H9 (cell line): ENCODE results near the gene ERCC6L. TPM values are rescaled to one million over a fixed set of nuclear protein-coding genes. Genes with fewer than 3 reads are reported as not detected.

Experiments
- DNase-seq: peaks from one replicate; pipeline ENCODE4 v3.0.0-alpha.2; 2017
- H2AFZ ChIP-seq: one replicate; pipeline ENCODE4 v1.6.1; 2013; ENCODE audit warnings: mild to moderate bottlenecking, low read length, control low read depth, moderate library complexity
- H2AK5ac ChIP-seq: 2 replicates; pipeline ENCODE4 v1.6.1; 2013; ENCODE audit warnings: low read length, control low read depth, mixed read lengths; ENCODE audit not compliant: insufficient read length
- H2BK120ac ChIP-seq: one replicate; pipeline ENCODE4 v1.6.1; 2013; ENCODE audit warnings: low read depth, mild to moderate bottlenecking, low read length, control low read depth, inconsistent platforms; ENCODE audit not compliant: poor library complexity, severe bottlenecking
- H2BK12ac ChIP-seq: 2 replicates; pipeline ENCODE4 v1.6.1; 2013; ENCODE audit warnings: low read length, control low read depth, mixed read lengths, low read depth; ENCODE audit not compliant: insufficient read length
- H2BK15ac ChIP-seq: 2 replicates; pipeline ENCODE4 v1.6.1; 2013; ENCODE audit warnings: low read depth, low read length, control low read depth
- H2BK20ac ChIP-seq: one replicate; pipeline ENCODE4 v1.6.1; 2013; ENCODE audit warnings: low read depth, mild to moderate bottlenecking, low read length, control low read depth, inconsistent platforms; ENCODE audit not compliant: poor library complexity, severe bottlenecking
- H2BK5ac ChIP-seq: 2 replicates; pipeline ENCODE4 v1.6.1; 2013; ENCODE audit warnings: low read length, control low read depth, mixed read lengths; ENCODE audit not compliant: insufficient read length
- H3K14ac ChIP-seq: 2 replicates; pipeline ENCODE4 v1.6.1; 2013; ENCODE audit warnings: low read length, control low read depth; ENCODE audit not compliant: insufficient read depth
- H3K18ac ChIP-seq: 2 replicates; pipeline ENCODE4 v1.6.1; 2013; ENCODE audit warnings: low read depth, mild to moderate bottlenecking, mixed read lengths, low read length, control low read depth; ENCODE audit not compliant: insufficient read length
- H3K23ac ChIP-seq: 2 replicates; pipeline ENCODE4 v1.6.1; 2013; ENCODE audit warnings: low read length, control low read depth, mixed read lengths, low read depth; ENCODE audit not compliant: insufficient read length
- H3K23me2 ChIP-seq: 2 replicates; pipeline ENCODE4 v1.6.1; 2013; ENCODE audit warnings: low read depth, mild to moderate bottlenecking, mixed read lengths, low read length, control low read depth; ENCODE audit not compliant: insufficient read length, poor library complexity, severe bottlenecking
- H3K27ac ChIP-seq: 2 replicates; pipeline ENCODE4 v1.5.1; 2013; ENCODE audit warnings: low read length, control low read depth, mixed read lengths, low read depth; ENCODE audit not compliant: insufficient read length
- H3K27me3 ChIP-seq: 2 replicates; pipeline ENCODE4 v1.6.1; 2013; ENCODE audit warnings: low read length, control low read depth, inconsistent platforms; ENCODE audit not compliant: insufficient read depth
- H3K4ac ChIP-seq: 2 replicates; pipeline ENCODE4 v1.6.1; 2013; ENCODE audit warnings: low read depth, mild to moderate bottlenecking, control low read depth, inconsistent platforms, low read length, moderate library complexity
- H3K4me1 ChIP-seq: 2 replicates; pipeline ENCODE4 v1.6.1; 2013; ENCODE audit warnings: low read length, control low read depth, inconsistent platforms; ENCODE audit not compliant: insufficient read depth
- H3K4me2 ChIP-seq: 2 replicates; pipeline ENCODE4 v1.6.1; 2013; ENCODE audit warnings: low read length, control low read depth, mixed read lengths; ENCODE audit not compliant: insufficient read length, insufficient read depth
- H3K56ac ChIP-seq: 2 replicates; pipeline ENCODE4 v1.6.1; 2013; ENCODE audit warnings: low read depth, mild to moderate bottlenecking, mixed read lengths, low read length, control low read depth; ENCODE audit not compliant: insufficient read length
- H3K79me1 ChIP-seq: 2 replicates; pipeline ENCODE4 v1.6.1; 2013; ENCODE audit warnings: low read depth, mild to moderate bottlenecking, moderate library complexity, low read length, control low read depth, inconsistent platforms; ENCODE audit not compliant: insufficient read depth, poor library complexity, severe bottlenecking
- H3K79me2 ChIP-seq: 2 replicates; pipeline ENCODE4 v1.6.1; 2013; ENCODE audit warnings: low read length, control low read depth, inconsistent platforms; ENCODE audit not compliant: insufficient read depth
- H3K9ac ChIP-seq: 2 replicates; pipeline ENCODE4 v1.6.1; 2013; ENCODE audit warnings: low read length, control low read depth, mixed read lengths; ENCODE audit not compliant: insufficient read length; ENCODE audit errors: extremely low read depth
- H3K9me3 ChIP-seq: one replicate; pipeline ENCODE4 v1.6.1; 2013; ENCODE audit warnings: low read depth, low read length, inconsistent platforms; ENCODE audit not compliant: control insufficient read depth
- H3T11ph ChIP-seq: one replicate; pipeline ENCODE4 v1.6.1; 2013; ENCODE audit warnings: mild to moderate bottlenecking, low read length, control low read depth, inconsistent platforms
- H4K20me1 ChIP-seq: one replicate; pipeline ENCODE4 v1.6.1; 2013; ENCODE audit not compliant: control insufficient read depth, insufficient read length, insufficient read depth
- H4K5ac ChIP-seq: 2 replicates; pipeline ENCODE4 v1.6.1; 2013; ENCODE audit warnings: low read depth, mild to moderate bottlenecking, mixed read lengths, low read length, control low read depth; ENCODE audit not compliant: insufficient read length
- H4K8ac ChIP-seq: replicated peaks from 2 replicates; pipeline ENCODE4 v1.6.1; 2013; ENCODE audit warnings: low read length, control low read depth, mixed read lengths, low read depth; ENCODE audit not compliant: insufficient read length
- H4K91ac ChIP-seq: 2 replicates; pipeline ENCODE4 v1.6.1; 2013; ENCODE audit warnings: low read depth, mild to moderate bottlenecking, moderate library complexity, mixed read lengths, low read length, control low read depth; ENCODE audit not compliant: insufficient read length
- H3K27ac Mint-ChIP-seq, 3 experiments: 2 replicates in 2 of 3; 3 replicates in 1 of 3; pipeline ENCODE4 v1.8.0; 2020 to 2021; ENCODE audit warnings: mixed read lengths in 3 of 3, mild to moderate bottlenecking in 1 of 3, moderate library complexity in 1 of 3
- H3K27me3 Mint-ChIP-seq: 2 replicates; pipeline ENCODE4 v1.8.0; 2021; ENCODE audit warnings: low read depth, mild to moderate bottlenecking, moderate library complexity, mixed read lengths
- H3K36me3 Mint-ChIP-seq, 3 experiments: 2 replicates in 2 of 3; 3 replicates in 1 of 3; pipeline ENCODE4 v1.8.0; 2020 to 2021; ENCODE audit warnings: low read depth in 3 of 3, mixed read lengths in 3 of 3; ENCODE audit not compliant: insufficient read depth in 1 of 3
- H3K4me1 Mint-ChIP-seq, 2 experiments: 2 replicates each; pipeline ENCODE4 v1.8.0; 2020; ENCODE audit warnings: mixed read lengths in 2 of 2
- H3K4me3 Mint-ChIP-seq, 2 experiments: 2 replicates in 1 of 2; 3 replicates in 1 of 2; pipeline ENCODE4 v1.8.0; 2020 to 2021; ENCODE audit warnings: mild to moderate bottlenecking in 2 of 2, mixed read lengths in 2 of 2, moderate library complexity in 1 of 2
- H3K9me3 Mint-ChIP-seq, 2 experiments: 2 replicates in 1 of 2; 3 replicates in 1 of 2; pipeline ENCODE4 v1.8.0; 2020; ENCODE audit warnings: mild to moderate bottlenecking in 2 of 2, mixed read lengths in 2 of 2, moderate library complexity in 1 of 2
- WGBS: extraction: QIAGEN DNeasy Blood & Tissue Kit; methylation state at CpG from one replicate; pipeline ENCODE4 v1.1.7; 2013; ENCODE audit warnings: missing lambda C conversion rate, low lambda C conversion rate, mixed read lengths; ENCODE audit not compliant: insufficient read length; ENCODE audit errors: extremely low coverage; 5-methylcytosine and 5-hydroxymethylcytosine counted together
- total RNA-seq: library from RNA; stranded (reverse); gene quantifications from 2 replicates; pipeline ENCODE4 v1.2.1, GENCODE V29; 2021
- TF ChIP-seq, protein P1 (sequence below): fragments of 200-600 bp; sonication (generic); conservative IDR thresholded peaks from 3 replicates; pipeline ENCODE4 v1.8.0; 2021; ENCODE audit warnings: antibody characterized with exemption, mild to moderate bottlenecking

ERCC6L gene
- total RNA-seq, 1 experiment from 2014 or later, result 18.1 TPM

- Histone ChIP-seq H3K79me2 (peaks cover 4% of the 10 kb centered on the region; the same call in 1 of the 2 replicates), H2AFZ (no peak overlapping the region), H2BK15ac (no peak overlapping the region), H3K4me1 (peaks cover 2% of the 10 kb centered on the region; the same call in 1 of the 2 replicates), H3T11ph (no peak overlapping the region), H4K8ac (no peak overlapping the region), H4K91ac (no peak overlapping the region), H3K27ac (no peak overlapping the region), H2BK120ac (no peak overlapping the region), H3K14ac (no peak overlapping the region), H3K56ac (no peak overlapping the region), H2BK12ac (no peak overlapping the region), H3K4me2 (no peak overlapping the region), H3K79me1 (peaks cover 5% of the 10 kb centered on the region), H2AK5ac (no peak overlapping the region), H4K20me1 (no peaks in the 10 kb centered on the region), H2BK5ac (no peak overlapping the region), H3K4ac (no peak overlapping the region), H3K23ac (no peak overlapping the region), H3K27me3 (no peaks in the 10 kb centered on the region), H3K18ac (no peak overlapping the region), H3K9ac (no peak overlapping the region), H4K5ac (no peak overlapping the region), H2BK20ac (no peak overlapping the region), H3K9me3 (no peaks in the 10 kb centered on the region), H3K23me2 (no peaks in the 10 kb centered on the region)
- TF ChIP-seq, protein P1, sequence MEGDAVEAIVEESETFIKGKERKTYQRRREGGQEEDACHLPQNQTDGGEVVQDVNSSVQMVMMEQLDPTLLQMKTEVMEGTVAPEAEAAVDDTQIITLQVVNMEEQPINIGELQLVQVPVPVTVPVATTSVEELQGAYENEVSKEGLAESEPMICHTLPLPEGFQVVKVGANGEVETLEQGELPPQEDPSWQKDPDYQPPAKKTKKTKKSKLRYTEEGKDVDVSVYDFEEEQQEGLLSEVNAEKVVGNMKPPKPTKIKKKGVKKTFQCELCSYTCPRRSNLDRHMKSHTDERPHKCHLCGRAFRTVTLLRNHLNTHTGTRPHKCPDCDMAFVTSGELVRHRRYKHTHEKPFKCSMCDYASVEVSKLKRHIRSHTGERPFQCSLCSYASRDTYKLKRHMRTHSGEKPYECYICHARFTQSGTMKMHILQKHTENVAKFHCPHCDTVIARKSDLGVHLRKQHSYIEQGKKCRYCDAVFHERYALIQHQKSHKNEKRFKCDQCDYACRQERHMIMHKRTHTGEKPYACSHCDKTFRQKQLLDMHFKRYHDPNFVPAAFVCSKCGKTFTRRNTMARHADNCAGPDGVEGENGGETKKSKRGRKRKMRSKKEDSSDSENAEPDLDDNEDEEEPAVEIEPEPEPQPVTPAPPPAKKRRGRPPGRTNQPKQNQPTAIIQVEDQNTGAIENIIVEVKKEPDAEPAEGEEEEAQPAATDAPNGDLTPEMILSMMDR, result no peak
- Mint-ChIP-seq H3K4me3 (no peak overlapping the region), H3K27me3 (no peaks in the 10 kb centered on the region), H3K9me3 (no peaks in the 10 kb centered on the region; a peak in 2 of 5 replicates), H3K36me3 (peaks cover 70 to 87% (median 80%) of the 10 kb centered on the region in 3 experiments), H3K4me1 (peaks cover 34 to 35% of the 10 kb centered on the region in 2 experiments), H3K27ac (peak overlapping the region in 1 of 3 experiments; percentile 49; a peak in 2 of 7 replicates)
- WGBS, result no CpG with 5 or more reads among the region's 3 CpGs
- no peak for DNase-seq
Observed at GRCh38 chrX:72272868-72273267, 34.0 kb upstream of the ERCC6L start.
